Activated CD8-positive, alpha-beta T cell treated with anti-CD3 and anti-CD28 coated beads for 36 hours (primary cell): ENCODE data around the gene EHMT1. TPM values are rescaled to one million over a fixed set of nuclear protein-coding genes. Genes with fewer than 3 reads are reported as not detected.
"Not testable (repeated sequence)": the region's sequence is repeated elsewhere in the genome, so short reads cannot be mapped to it uniquely, and the experiment has no call there.

ENCODE experiments used
- ATAC-seq: fragments of 200-7000 bp; cut with Tn5 transposase; one replicate; pipeline ENCODE4 v1.10.0; 2021; ENCODE audit warnings: mild to moderate bottlenecking, moderate library complexity
- CTCF ChIA-PET: fragments of 350-600 bp; sonication (Branson Sonifier 250); formaldehyde crosslinking; loops from one replicate; lab custom pipeline; 2021; ENCODE audit warnings: antibody characterized with exemption; lab: Charles Lee
- POLR2A ChIA-PET: fragments of 350-600 bp; sonication (Branson Sonifier 250); formaldehyde crosslinking; loops from one replicate; lab custom pipeline; 2021; ENCODE audit warnings: antibody characterized with exemption; lab: Charles Lee
- DNase-seq: peaks from one replicate; pipeline ENCODE4 v3.0.0-alpha.2; 2020
- H3K27ac Mint-ChIP-seq: one replicate; pipeline ENCODE4 v1.8.0; 2021; ENCODE audit warnings: mild to moderate bottlenecking, mixed read lengths
- H3K27me3 Mint-ChIP-seq: one replicate; pipeline ENCODE4 v1.8.0; 2021; ENCODE audit warnings: mixed read lengths
- H3K36me3 Mint-ChIP-seq: one replicate; pipeline ENCODE4 v1.8.0; 2021; ENCODE audit warnings: low read depth, mixed read lengths
- H3K4me1 Mint-ChIP-seq: one replicate; pipeline ENCODE4 v1.8.0; 2021; ENCODE audit warnings: low read depth, mixed read lengths
- H3K4me3 Mint-ChIP-seq: one replicate; pipeline ENCODE4 v1.8.0; 2021; ENCODE audit warnings: mild to moderate bottlenecking, moderate library complexity, mixed read lengths
- H3K9me3 Mint-ChIP-seq: one replicate; pipeline ENCODE4 v1.8.0; 2021; ENCODE audit warnings: mixed read lengths
- intact Hi-C: fragments of 100-400 bp; cut with micrococcal nuclease; formaldehyde crosslinking; loops from one replicate; pipeline ENCODE4 v1.10.0; 2022
- total RNA-seq, 2 experiments: library from RNA; stranded (reverse); gene quantifications; one replicate each; pipeline ENCODE4 v1.2.3, GENCODE V29; 2021
- TF ChIP-seq, protein P1 (sequence below): fragments of 200-600 bp; IDR thresholded peaks from one replicate; pipeline ENCODE4 v1.8.0; 2022; ENCODE audit warnings: antibody characterized with exemption, mild to moderate bottlenecking

Gene EHMT1
- total RNA-seq, 2 experiments from 2014 or later: 62.1 to 67.1 TPM

DNA sequence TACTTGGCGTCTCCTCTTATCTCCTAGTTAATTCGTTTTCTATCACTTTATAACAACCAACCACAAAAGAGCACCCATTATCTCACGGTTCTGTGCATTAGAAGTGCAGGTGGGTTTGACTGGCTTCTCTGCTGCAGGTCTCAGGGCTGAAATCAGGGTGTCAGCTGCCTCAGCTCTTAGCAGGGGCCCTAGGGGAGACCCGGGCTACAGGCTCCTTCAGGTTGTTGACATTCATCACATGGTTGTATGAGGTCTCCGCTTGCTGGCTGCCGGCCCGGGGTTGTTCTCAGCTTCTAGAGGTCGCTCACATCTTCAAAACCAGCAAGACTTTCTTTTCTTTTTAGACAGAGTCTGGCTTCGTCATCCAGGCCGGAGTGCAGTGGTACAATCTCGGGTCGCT lies 25.6 kb upstream of the EHMT1 start:
- Mint-ChIP-seq H3K27ac (no peak overlapping the region), H3K9me3 (no peaks in the 10 kb centered on the region), H3K27me3 (no peaks in the 10 kb centered on the region), H3K4me3 (no peak overlapping the region), H3K36me3 (peaks cover 6% of the 10 kb centered on the region), H3K4me1 (peaks cover 18% of the 10 kb centered on the region)
- ChIA-PET POLR2A (interaction anchor here (1.0 to 3.0 kb wide), 2 partner anchors 10 to 274 kb away, joined by 3 to 7 read pairs; no protein-coding TSS in a partner anchor), CTCF (no interaction called here)
- no peak for DNase-seq
- ATAC-seq: no peak
- TF ChIP-seq, protein P1, sequence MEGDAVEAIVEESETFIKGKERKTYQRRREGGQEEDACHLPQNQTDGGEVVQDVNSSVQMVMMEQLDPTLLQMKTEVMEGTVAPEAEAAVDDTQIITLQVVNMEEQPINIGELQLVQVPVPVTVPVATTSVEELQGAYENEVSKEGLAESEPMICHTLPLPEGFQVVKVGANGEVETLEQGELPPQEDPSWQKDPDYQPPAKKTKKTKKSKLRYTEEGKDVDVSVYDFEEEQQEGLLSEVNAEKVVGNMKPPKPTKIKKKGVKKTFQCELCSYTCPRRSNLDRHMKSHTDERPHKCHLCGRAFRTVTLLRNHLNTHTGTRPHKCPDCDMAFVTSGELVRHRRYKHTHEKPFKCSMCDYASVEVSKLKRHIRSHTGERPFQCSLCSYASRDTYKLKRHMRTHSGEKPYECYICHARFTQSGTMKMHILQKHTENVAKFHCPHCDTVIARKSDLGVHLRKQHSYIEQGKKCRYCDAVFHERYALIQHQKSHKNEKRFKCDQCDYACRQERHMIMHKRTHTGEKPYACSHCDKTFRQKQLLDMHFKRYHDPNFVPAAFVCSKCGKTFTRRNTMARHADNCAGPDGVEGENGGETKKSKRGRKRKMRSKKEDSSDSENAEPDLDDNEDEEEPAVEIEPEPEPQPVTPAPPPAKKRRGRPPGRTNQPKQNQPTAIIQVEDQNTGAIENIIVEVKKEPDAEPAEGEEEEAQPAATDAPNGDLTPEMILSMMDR: no peak
- intact Hi-C loops: no loop called here

DNA sequence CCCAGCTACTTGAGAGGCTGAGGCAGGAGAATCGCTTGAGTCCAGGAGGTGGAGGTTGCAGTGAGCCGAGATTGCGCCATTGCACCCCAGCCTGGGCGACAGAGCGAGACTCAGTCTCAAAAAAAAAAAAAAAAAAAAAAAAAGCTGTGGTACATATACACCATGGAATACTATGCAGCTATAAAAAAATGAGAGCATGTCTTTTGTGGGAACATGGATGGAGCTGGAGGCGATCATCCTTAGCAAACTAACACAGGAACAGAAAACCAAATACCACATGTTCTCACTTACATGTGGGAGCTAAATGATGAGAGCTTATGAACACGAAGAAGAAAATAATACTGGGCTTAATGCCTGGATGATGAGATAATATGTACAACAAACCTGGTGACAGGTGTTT lies 22.2 kb upstream of the EHMT1 start:
- H3K27ac Mint-ChIP-seq, H3K27me3 Mint-ChIP-seq, H3K4me3 Mint-ChIP-seq, H3K9me3 Mint-ChIP-seq, intact Hi-C loops, POLR2A ChIA-PET, DNase-seq, ATAC-seq, H3K36me3 Mint-ChIP-seq, H3K4me1 Mint-ChIP-seq, CTCF ChIA-PET: not testable (repeated sequence)

DNA sequence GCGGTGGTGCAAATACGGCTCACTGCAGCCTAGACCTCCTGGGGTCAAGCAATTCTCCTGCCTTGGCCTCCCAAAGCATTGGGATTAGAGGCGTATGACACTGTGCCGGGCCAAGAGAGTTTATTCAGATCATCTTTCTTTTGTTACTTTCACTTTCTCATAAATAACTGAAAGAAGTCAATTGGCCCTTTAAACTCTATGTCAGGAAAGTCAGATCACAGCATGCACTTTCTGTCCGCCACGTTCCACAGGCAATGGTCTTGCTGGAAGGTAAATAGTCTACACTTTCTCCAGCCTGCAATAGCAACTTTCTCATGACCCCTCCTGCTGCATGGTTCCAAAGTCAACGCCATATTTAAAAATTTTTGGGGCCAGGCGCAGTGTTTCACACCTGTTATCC lies 19.9 kb upstream of the EHMT1 start:
- intact Hi-C loops: no loop called here
- TF ChIP-seq, protein P1: no peak
- Mint-ChIP-seq H3K4me3 (no peak overlapping the region), H3K36me3 (no peaks in the 10 kb centered on the region), H3K4me1 (peaks cover 8% of the 10 kb centered on the region), H3K27ac (no peak overlapping the region), H3K9me3 (no peaks in the 10 kb centered on the region), H3K27me3 (no peaks in the 10 kb centered on the region)
- ATAC-seq: no peak
- ChIA-PET CTCF (no interaction called here), POLR2A (no interaction called here)
- no peak for DNase-seq

DNA sequence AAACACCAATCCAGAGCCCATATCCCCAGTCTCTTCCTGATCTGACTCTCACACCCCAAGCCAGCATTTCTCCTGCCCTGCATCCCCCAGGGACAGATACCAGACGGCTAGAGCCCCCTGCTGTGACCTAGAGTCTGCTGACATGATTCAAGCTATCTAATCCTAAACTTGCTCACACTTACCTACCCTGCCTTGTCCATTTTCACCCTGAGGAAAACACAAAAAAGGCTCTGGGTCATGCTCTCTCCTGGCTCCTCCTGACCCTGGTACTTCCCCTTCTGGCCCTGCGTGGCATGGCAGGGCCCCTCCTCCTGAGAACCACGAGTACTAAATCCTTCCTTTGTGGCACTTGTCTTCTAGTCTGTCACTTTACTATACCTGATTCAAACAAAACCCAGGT lies 16.1 kb upstream of the EHMT1 start:
- ATAC-seq (no peak), DNase-seq (no peak)
- H3K9me3 Mint-ChIP-seq: no peaks in the 10 kb centered on the region
- no peaks in the 10 kb centered on the region for H3K27me3 Mint-ChIP-seq
- H3K4me3 Mint-ChIP-seq: no peak overlapping the region
- no peak overlapping the region for H3K27ac Mint-ChIP-seq
- no peaks in the 10 kb centered on the region for H3K36me3 Mint-ChIP-seq
- intact Hi-C loops: no loop called here
- ChIA-PET CTCF (interaction anchor here (0.7 kb wide), 1 partner anchor 70 kb away, joined by 3 read pairs; no protein-coding TSS in a partner anchor), POLR2A (interaction anchor here (0.6 to 1.7 kb wide), 4 partner anchors 11 to 1297 kb away, joined by 3 to 7 read pairs (median 3); partner anchors contain the start of genes EHMT1 and ZMYND19)
- H3K4me1 Mint-ChIP-seq: peaks cover 21% of the 10 kb centered on the region
- TF ChIP-seq, protein P1: no peak

DNA sequence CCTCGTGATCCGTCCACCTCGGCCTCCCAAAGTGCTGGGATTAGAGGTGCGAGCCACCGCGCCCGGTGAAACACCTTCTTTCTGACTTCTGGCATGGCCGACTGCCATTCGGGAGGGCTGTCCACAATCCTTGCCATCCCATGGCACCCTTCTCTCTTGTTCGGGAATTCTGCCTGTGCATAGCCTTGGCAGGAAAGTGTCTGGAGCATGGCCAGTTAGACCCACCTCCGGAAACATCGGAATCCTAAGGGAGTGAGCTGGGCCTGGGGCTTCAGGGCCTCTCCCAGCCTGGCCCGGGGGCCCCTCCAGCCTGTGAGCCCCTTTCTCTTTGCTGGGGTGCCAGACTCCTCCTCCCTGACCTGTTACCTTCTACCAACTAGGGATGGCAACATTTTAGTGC lies 14.9 kb upstream of the EHMT1 start:
- CTCF ChIA-PET: no interaction called here
- TF ChIP-seq, protein P1: no peak
- no peaks in the 10 kb centered on the region for H3K9me3 Mint-ChIP-seq
- intact Hi-C loops: no loop called here
- H3K27ac Mint-ChIP-seq: no peak overlapping the region
- peak overlapping the region; percentile 42 for H3K4me3 Mint-ChIP-seq
- no peaks in the 10 kb centered on the region for H3K36me3 Mint-ChIP-seq
- no peak for ATAC-seq
- no peaks in the 10 kb centered on the region for H3K27me3 Mint-ChIP-seq
- DNase-seq: no peak
- H3K4me1 Mint-ChIP-seq: peaks cover 23% of the 10 kb centered on the region
- POLR2A ChIA-PET: interaction anchor here (1.7 kb wide), 1 partner anchor 12 kb away, joined by 7 read pairs; the partner anchor contains the start of gene ZMYND19
